Measurements from ENCODE around the gene DPRX. TPM values are rescaled to one million over a fixed set of nuclear protein-coding genes. Genes with fewer than 3 reads are reported as not detected.
A peak's percentile ranks its signal among the peaks of the same experiment; 100 is the strongest.

The DPRX gene
- total and polyA plus RNA-seq, 2 experiments from 2014 or later: not detected

- Histone ChIP-seq H3K4me1 (ENCODE audit: low read depth) (no peaks in the 10 kb centered on the region), H3K27ac (no peak overlapping the region), H3K27me3 (no peaks in the 10 kb centered on the region), H3K4me3 (no peak overlapping the region), H3K9me3 (ENCODE audit: low read depth) (no peaks in the 10 kb centered on the region), H3K36me3 (no peaks in the 10 kb centered on the region)
- DNase-seq (ENCODE audit: low read depth in 1 of 2, low spot score in 1 of 2): no peak
- no peak for TF ChIP-seq CTCF (IDR thresholded peaks at IDR 0.05; ENCODE audit: low read depth, low read length)
Observed at GRCh38 chr19:53657330-53657729, 25.5 kb downstream of the DPRX start.

GRCh38 chr19:53657778-53658177 lies 26.0 kb downstream of the DPRX start:
- H3K36me3 ChIP-seq: no peaks in the 10 kb centered on the region
- H3K27ac ChIP-seq: no peak overlapping the region
- no peaks in the 10 kb centered on the region for H3K9me3 ChIP-seq (ENCODE audit: low read depth)
- H3K4me1 ChIP-seq (ENCODE audit: low read depth): no peaks in the 10 kb centered on the region
- no peaks in the 10 kb centered on the region for H3K27me3 ChIP-seq
- no peak for TF ChIP-seq CTCF (IDR thresholded peaks at IDR 0.05; ENCODE audit: low read depth, low read length)
- no peak for DNase-seq (ENCODE audit: low read depth in 1 of 2, low spot score in 1 of 2)
- H3K4me3 ChIP-seq: no peak overlapping the region

GRCh38 chr19:53659292-53659691 lies 27.5 kb downstream of the DPRX start:
- no peaks in the 10 kb centered on the region for H3K9me3 ChIP-seq (ENCODE audit: low read depth)
- peak; percentile 1 to 85 for DNase-seq (ENCODE audit: low read depth in 1 of 2, low spot score in 1 of 2)
- H3K4me1 ChIP-seq (ENCODE audit: low read depth): no peaks in the 10 kb centered on the region
- H3K27ac ChIP-seq: no peak overlapping the region
- no peak overlapping the region for H3K4me3 ChIP-seq
- H3K27me3 ChIP-seq: no peaks in the 10 kb centered on the region
- TF ChIP-seq CTCF (IDR thresholded peaks at IDR 0.05; ENCODE audit: low read depth, low read length): no peak
- no peaks in the 10 kb centered on the region for H3K36me3 ChIP-seq

- Histone ChIP-seq H3K36me3 (no peaks in the 10 kb centered on the region), H3K4me3 (no peak overlapping the region), H3K27ac (no peak overlapping the region)
Observed at GRCh38 chr19:53660584-53660983, 28.8 kb downstream of the DPRX start.

DNA sequence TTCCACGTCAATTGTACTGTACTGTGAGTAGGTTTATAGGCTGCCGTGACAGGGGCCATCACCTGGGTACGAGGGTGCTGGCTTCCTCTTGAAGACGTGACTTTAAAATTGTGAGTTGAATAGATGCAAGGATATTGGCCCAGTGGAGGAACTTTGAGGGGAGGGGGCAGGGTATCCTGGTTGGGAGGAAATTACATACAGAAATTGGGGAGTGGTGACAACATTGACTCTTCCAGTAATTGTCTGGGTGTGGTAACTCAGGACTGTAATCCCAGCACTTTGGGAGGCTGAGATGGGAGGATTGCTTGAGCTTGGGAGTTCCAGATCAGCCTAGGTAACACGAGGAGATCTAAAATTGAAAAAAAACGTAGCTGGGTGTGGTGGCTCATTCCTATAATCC lies 30.4 kb downstream of the DPRX start:
- Histone ChIP-seq H3K36me3 (no peaks in the 10 kb centered on the region), H3K4me3 (no peak overlapping the region), H3K4me1 (ENCODE audit: low read depth) (no peaks in the 10 kb centered on the region), H3K27ac (no peak overlapping the region), H3K9me3 (ENCODE audit: low read depth) (no peaks in the 10 kb centered on the region), H3K27me3 (no peaks in the 10 kb centered on the region)
- no peak for DNase-seq (ENCODE audit: low read depth in 1 of 2, low spot score in 1 of 2)
- no peak for TF ChIP-seq CTCF (IDR thresholded peaks at IDR 0.05; ENCODE audit: low read depth, low read length)

More at GRCh38 chr19:53660584-53660983, 28.8 kb downstream of the DPRX start:
- no peaks in the 10 kb centered on the region for H3K4me1 ChIP-seq (ENCODE audit: low read depth)
- no peaks in the 10 kb centered on the region for H3K9me3 ChIP-seq (ENCODE audit: low read depth)
- no peak for TF ChIP-seq CTCF (IDR thresholded peaks at IDR 0.05; ENCODE audit: low read depth, low read length)
- H3K27me3 ChIP-seq: no peaks in the 10 kb centered on the region
- no peak for DNase-seq (ENCODE audit: low read depth in 1 of 2, low spot score in 1 of 2)

DNA sequence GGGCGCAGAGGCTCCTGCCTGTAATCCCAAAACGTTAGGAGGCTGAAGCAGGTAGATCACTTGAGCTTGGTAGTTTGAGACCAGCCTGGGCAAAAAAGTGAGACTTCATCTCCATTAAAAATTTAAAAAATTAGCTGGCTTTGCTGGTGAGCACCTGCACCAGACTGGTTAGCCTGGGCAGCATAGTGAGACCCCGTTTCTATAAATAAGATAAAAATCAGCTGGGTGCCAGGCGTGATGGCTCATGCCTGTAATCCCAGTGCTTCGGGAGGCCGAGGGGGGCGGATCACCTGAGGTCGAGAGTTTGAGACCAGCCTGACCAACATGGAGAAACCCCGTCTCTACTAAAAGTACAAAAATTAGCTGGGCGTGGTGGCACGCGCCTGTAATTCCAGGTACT lies 32.4 kb downstream of the DPRX start:
- Histone ChIP-seq H3K36me3 (no peaks in the 10 kb centered on the region), H3K4me1 (ENCODE audit: low read depth) (no peaks in the 10 kb centered on the region), H3K27ac (no peak overlapping the region), H3K9me3 (ENCODE audit: low read depth) (no peaks in the 10 kb centered on the region), H3K4me3 (no peak overlapping the region), H3K27me3 (no peaks in the 10 kb centered on the region)
- DNase-seq (ENCODE audit: low read depth in 1 of 2, low spot score in 1 of 2): no peak
- no peak for TF ChIP-seq CTCF (IDR thresholded peaks at IDR 0.05; ENCODE audit: low read depth, low read length)
